Epidermal melanocyte (primary cell): ENCODE measurements around the gene SFSWAP.
A peak's percentile ranks its signal among the peaks of the same experiment; 100 is the strongest.
"Not testable (repeated sequence)": the region's sequence is repeated elsewhere in the genome, so short reads cannot be mapped to it uniquely, and the experiment has no call there.

Experiments
- DNase-seq: peaks from one replicate; pipeline ENCODE4 v3.0.0; 2011; ENCODE audit warnings: low spot score; ENCODE audit not compliant: insufficient read length

The SFSWAP gene

DNA sequence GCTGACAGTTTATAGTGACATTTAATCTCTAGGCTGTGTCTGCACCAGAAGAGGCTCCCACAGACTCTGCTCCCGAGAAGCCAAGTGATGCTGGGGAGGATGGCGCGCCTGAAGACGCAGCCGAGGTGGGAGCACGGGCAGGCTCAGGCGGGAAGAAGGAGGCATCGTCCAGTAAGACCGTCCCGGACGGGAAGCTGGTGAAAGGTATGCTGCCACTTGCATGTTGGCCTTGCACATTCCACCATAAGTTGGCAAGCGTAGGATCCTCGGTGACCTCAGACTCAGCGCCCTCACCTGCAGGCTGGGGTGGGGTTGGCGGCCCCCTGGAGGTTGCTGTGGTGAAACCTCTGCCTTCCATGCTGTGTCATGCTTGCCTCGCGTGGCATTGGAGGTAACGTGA is 45.6 kb downstream of the SFSWAP start:
- no peak for DNase-seq

DNA sequence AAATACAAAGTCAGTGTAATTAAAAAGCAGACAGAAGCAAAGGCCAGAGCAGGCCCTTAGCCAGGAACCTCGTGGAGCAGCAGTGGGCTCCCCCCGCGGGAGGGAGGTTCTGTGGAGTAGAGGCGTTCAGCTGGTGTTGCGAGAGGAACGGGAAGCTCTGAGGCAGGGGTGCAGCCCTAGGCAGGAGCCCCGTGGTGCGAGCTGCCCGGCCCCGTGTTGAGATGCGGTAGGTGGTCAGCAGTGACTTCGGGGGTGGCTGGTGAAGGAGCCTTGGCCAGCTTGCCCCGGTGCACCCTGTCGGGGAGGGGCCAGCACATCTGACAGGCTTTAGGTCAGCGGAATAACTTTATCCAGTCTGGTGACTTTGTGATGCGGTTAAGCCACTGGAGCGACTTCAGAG is 46.2 kb downstream of the SFSWAP start:
- no peak for DNase-seq

DNA sequence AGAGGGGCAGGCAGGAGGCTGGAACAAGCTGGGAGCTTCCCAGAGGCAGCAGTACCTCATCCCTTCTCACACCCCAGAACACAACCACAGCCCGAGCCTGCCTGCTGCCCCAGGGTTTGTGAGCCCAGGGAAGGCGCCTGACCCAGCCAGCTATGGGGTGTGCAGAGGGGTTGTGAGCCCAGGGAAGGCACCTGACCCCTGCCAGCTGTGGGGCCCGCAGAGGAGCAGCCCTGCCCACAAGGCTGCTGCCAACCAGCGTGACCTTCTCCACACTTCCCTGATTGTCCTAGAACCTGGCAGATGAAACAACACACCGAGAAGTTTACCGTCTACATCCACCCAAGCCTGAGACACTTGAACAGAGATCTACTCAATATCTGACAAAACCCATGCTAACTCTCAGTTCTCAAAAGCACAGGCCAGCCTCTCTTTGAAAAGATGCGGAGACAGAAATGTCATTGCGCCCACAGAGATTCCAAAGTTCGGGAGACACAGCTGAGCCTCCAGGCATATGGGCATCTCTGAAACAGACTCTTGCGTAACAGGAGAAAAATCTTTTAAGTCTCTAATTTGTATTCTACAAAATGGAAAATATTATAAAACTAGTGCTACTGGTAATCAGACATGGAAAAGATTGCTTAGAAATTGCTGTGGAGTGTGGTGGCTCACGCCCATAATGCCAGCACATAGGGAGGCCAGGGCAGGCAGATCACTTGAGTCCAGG is 47.3 kb downstream of the SFSWAP start:
- DNase-seq = peak; percentile 42

DNA sequence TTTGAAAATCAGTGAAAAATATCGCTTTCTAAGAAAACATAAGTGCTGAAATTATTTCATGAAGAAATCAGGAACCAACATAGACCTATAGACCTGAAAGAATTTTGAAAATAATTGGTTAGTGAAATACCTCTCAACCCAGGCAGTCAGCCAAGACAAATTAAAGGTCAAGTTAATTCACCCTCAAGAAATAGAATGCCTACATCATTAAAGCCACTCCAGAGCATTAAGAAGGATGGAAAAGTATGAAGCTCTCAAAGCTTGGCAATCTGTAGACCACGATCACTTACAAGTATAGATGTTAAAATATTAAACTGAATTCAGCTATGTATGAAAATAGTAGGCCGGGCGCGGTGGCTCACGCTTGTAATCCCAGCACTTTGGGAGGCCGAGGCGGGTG is 48.3 kb downstream of the SFSWAP start:
- DNase-seq = no peak

DNA sequence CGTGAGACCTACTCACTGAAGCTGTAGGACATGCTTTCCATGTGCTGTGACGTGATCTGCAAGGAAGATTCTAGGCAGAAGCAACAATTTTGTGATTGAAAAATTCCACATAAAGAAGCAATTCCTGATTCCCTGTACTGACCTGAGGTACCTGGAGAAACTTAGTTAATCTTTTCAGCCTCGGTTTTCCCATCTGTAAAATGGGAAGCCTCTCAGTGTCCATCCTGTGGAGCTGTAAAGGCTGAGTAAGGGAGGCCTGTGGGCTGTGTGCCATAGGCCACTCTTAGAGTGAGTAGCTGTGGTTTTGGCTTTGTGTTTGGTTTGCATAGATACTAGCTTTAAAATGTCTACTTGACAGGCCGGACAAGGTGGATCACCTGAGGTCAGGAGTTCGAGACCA is 50.7 kb downstream of the SFSWAP start:
- DNase-seq = no peak

DNA sequence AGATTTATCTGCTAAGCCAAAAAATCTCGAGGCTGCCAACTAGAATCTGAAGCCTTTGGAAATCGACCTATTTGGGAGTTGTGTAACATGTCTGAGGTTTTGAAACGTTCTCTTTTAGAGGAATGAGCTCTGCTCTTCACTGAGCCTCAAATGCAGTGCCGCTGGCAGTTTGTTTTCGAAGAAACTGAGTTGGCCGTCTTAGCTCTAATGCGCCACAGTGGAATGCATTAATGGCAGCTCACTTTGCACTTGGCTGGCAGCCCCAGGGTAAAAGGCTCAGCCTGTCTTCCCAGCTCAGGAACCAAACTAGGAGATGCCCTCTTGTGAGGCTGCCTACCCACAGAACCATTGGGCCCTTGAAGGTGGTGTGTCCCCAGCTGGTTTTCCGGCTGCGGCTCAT is 53.8 kb downstream of the SFSWAP start:
- DNase-seq = no peak

DNA sequence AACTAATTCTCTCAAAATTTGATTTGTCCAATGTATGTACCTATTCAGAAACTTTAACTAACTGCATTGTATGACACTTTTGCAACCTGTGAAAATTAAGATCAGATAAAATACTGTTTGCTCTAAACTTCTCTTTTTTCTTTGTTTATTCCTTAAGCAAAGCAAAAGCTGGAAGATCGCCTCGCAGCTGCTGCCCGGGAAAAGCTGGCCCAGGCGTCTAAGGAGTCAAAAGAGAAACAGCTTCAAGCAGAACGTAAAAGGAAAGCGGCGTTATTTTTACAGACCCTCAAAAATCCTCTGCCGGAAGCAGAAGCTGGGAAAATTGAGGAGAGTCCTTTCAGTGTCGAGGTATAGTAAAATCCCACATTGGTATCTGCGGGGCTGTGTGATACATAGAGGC is 55.1 kb downstream of the SFSWAP start:
- no peak for DNase-seq

DNA sequence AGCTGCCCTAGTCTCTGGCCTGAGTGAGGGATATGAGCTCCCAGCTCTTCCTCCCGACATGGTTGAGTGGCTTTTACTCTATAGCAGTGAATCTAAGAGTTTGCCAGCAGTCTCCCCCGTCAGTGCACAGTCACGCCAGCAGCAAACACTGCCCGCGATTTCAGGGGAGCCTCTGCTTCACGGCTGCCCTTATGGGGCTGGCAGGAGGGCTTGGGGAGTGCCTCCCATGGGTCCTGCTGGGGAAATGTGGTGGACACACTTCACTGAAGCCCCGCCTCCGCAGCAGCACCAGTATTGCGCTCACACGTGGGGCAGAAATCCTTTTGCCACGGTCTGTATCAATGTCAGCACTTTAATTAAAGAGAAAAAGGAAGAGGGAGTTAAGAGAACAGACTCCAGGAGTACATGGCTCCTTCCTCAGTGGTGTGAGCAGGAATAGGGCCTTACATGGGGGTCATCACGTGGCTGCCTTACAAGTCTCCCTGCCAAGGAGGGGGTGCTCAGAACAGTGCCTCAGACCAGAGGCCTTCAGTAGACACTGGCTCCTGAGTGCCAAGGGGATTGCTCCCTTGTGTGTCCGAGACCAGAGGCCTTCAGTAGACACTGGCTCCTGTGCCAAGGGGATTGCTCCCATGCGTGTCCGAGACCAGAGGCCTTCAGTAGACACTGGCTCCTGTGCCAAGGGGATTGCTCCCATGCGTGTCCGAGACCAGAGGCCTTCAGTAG is 55.7 kb downstream of the SFSWAP start:
- no peak for DNase-seq

DNA sequence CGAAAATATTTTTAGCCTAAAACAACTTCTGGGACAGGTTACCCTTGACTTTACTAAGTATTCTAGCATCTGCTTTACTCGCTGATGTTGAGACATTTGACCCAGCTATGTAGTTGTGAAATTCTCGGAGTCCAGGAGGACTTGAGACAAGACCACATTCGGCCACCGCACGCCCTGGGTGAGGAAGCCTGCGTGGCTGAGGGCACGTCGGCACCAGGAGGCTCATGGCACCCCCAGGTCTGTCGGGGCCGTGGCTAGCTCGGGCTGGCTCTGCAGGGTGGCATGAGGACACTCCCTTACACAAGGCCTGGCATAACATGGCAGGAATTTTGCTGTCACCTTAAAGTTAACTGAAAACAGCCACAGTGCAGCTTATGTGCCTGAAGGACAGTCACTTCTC is 59.2 kb downstream of the SFSWAP start:
- no peak for DNase-seq

DNA sequence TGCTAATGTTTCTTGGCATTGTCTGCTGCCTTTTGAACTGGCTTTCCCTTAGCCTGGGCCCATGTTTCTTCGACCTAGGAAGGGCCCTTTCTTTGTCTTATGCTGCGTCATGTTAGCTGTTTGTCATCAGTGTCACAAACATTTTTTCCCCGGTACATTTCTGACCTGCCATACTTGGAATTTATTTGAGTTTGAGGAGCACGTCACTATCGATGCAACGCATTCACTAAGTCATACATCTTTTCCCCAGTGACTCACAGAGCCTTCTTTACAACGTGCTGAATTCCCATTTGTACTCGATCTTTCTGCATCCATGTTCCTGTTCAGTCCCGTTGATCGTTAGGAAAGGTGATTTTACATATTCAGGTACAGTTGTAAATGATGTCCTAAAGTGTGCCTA is 61.1 kb downstream of the SFSWAP start:
- DNase-seq = no peak

DNA sequence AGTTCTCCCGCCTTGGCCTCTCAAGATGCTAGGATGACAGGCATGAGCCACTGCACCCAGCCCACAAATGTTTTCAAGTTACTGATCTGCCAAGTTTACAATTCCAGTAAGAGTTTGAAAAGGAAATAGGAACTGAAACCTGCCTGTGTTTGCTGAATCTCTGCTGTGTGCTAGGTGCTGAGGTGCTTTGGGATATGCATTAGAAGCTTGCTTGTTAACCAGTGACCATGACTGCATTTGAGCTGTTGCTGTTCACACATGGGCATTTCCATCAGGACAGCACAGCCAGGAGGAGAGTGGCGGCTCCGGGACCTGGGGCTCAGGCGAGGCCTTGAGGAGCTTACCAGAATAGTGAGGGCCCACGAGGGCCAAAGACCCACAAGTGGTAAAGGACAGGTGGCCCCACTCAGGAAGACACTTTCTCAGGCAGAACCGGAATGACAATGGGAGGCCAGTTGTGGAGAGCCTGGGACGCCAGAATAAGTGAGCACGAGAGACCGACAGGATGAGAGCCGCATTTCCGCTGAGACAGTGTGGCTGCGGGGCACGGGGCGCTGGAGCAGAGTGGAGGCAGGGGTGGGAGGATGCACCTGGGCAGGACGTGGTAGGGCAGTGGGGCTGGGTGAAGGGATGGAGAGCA is 62.8 kb downstream of the SFSWAP start:
- DNase-seq = no peak

DNA sequence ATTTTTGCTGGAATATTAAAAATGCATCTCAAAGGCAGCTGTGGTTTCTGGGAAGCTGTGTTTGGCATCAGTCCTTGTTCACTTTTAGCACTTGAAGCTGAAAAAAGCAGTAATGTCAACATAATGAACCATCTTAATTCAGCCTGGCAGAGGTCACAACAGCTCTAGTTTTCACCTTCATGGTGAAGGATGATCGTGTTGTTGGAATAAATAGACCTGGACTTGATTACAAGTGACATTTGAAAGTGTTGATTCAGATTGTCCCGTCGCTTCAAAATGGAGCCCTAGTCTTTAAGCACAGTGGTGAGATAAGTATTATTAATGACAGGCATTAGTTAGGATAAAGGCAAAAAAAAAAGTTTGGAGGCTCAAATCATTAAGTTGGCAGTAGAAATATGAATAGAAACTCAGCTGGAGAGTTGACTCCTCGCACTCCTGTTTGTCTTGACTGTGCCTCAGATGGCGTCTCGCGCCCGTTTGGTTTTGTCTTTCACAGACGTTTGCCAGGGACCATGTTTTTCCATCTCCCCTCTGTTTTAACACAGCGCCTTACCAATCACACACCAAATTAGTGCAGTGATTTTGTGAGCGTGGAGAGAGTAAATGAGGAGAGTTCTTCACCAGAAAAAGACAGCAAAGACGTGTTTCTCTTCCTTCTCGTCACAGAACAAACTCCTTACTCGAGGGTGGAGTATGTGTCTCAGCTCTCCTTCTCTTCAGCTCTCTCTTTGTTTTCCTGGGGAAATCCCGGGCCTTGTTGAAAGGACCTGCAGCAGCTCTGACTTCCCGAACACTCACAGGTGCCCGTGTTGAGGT is 63.9 kb downstream of the SFSWAP start:
- no peak for DNase-seq

DNA sequence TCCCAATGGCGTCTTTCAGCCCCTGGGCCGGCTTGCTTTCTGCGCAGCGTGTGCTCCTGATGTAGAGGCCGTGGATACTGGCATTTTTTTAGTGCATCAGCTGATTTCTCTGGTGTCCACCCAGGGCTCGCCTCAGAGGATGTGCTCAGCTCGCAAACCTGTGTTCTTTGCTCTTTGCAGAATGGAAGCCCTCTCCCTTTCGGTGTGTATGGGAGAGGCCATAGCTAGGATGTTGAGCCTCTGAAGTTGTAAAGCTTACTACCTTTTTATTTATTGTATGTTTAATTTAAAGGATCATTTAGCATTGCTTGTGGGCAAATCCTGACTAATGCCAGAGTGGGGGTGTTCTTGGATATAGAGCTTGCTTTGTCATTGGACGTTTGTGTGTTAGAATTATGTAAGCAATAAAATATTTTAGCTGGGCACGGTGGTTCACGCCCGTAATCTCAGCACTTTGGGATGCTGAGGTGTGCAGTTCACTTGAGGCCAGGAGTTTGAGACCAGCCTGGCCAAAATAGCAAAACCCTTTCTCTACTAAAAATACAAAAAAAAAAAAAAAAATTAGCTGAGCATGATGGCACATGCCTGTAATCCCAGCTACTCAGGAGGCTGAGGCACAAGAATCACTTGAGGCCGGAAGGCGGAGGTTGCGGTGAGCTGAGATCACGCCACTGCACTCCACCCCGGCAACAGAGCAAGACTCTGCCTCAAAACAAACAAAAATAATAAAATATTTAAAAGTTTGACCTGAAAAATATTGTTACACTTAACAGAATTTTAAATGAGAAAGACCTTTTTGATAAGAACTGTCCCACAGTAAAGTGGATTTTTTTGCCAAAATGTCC is 64.7 kb downstream of the SFSWAP start:
- no peak for DNase-seq

DNA sequence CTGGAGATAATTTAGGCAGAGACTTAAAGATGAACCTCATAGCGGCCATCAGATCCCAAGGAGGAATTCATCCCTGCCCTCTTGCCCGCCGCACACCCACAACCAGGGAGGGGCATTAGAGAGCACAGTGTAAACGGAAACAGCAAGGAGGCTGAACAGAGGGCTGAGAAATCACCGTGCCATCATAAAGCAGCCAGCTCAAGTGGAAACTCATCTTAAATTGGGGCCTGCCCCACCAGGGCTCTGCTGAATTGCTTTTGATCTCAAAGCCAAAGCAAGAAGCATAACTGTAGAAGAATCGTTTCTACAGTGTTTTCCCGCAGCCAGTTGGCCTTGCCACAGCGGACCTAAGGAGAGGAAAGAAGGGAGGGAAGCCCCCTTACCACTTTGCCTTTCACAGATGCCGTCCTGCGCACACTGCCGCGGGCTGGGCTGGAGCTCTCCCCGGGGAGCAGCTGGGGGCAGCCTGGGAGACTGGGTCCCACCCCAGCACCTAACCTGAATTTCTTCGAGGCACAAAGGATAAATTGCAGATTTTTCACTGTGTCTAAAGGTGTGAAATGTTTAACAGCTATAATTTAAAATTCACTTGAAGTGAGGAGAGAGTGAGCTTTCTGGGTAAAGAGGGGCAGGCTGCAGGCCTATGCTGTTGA is 65.5 kb downstream of the SFSWAP start:
- DNase-seq = no peak

DNA sequence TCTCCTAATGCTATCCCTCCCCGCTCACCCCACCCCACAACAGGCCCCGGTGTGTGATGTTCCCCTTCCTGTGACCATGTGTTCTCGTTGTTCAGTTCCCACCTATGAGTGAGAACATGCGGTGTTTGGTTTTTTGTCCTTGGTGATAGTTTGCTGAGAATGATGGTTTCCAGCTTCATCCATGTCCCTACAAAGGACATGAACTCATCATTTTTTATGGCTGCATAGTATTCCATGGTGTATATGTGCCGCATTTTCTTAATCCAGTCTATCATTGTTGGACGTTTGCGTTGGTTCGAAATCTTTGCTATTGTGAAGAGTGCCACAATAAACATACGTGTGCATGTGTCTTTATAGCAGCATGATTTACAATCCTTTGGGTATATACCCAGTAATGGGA is 66.4 kb downstream of the SFSWAP start:
- DNase-seq = not testable (repeated sequence)

DNA sequence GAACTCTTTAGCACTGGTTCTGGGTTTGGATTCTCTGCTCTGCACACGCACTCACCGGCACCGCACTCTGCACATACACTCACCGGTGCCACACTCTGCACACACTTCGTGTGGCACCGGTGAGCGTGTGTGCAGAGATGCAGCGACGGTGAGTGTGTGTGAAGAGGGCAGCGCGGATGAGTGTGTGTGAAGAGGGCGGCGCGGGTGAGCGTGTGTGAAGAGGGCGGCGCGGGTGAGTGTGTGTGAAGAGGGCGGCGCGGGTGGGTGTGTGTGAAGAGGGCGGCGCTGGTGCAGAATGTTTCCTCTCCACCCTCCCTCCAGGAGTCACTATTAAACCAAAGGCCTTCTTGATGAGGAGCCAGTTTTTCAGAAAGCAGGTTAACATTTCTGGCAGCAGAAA is 68.1 kb downstream of the SFSWAP start:
- no peak for DNase-seq

DNA sequence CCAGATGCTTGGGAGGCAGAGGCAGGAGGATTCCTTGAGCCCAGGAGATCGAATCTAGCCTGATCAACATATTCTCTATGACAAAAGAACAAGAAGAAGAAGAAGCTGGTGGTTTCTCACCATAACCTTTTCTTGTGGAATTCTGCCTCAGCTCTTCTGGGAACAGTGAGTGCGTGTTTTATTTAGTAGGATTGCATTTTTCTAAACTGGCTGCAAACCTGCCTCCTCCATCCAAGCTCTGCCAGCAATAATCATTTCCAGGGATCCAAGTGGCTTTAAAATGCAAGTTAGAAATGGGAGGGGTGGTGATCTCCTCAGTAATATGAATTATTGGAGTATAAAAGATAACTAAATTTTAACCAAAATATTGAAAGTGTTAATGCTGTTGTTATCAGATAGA is 71.2 kb downstream of the SFSWAP start:
- no peak for DNase-seq

DNA sequence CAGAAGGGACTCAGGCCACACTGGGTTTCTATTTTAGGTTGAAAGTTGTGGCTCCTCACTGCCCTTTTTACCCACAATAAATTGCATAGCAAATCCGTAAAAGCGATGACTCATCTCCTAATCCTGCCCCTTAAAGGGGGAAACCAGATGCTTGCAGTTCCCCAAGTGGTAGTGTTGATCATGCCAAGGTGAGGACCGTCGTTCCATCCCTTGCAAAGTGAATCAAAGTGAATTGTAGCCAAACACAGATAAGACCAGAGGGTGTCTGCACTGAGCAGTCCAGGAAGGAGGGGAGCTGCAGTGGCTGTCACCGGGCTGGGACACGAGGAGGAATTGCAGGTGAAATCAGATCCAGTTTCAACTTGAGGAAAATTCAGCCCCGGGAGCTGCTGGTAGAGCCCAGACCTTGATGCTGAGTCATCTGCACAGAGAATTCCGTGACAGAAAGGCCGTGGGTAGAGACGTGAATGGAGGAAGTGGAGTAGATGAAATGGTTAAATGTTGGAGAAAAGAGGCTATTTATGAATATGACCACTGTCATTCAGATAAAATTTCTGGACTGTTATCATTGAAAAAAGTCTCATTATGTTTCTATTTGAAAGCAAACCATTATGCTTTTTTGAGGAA is 73.1 kb downstream of the SFSWAP start:
- DNase-seq = peak; percentile 53

DNA sequence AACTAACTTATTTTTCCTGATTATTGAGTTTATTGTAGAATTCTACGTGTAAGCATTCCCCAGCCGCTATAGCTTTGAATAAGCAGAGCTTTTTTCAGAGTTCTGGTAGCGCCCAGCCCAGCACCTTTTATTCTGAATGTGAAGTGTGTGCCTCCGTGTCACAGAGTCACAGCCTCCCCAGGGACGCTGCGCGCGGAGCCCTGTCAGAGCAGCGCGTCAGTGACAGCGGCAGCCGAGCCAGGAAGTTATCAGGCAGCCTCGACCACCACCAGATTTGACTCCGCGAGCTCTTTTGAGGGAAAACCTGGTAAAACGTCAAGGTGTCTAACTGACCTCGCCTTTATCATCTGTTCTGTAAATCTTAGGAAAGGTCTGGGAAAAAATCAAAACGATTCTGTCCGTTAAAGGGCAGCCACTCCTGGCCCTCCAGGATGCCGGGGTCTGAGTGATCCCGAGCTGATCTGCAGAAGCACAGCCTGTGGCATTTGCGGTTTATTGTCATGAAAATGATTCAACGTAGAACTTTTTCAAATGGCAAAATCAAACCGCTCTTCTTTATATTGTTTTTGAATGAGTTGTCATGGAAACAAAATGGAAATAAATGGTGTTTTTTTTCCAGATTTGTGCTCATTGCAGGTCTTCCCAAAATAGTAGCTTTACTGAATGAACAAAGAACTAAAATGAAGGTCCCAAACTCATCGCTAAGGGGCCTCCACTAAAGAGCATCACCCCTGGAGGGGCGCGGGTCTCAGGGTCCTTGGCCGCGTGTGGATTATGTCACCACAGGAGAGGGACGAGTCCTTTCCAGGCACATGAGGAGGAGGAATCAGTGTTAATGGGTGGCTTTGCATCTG is 74.2 kb downstream of the SFSWAP start:
- DNase-seq = no peak
